ENCODE measurements around the gene BLOC1S2.
"Not testable (repeated sequence)": the region's sequence is repeated elsewhere in the genome, so short reads cannot be mapped to it uniquely, and the experiment has no call there.

BLOC1S2 gene

DNA sequence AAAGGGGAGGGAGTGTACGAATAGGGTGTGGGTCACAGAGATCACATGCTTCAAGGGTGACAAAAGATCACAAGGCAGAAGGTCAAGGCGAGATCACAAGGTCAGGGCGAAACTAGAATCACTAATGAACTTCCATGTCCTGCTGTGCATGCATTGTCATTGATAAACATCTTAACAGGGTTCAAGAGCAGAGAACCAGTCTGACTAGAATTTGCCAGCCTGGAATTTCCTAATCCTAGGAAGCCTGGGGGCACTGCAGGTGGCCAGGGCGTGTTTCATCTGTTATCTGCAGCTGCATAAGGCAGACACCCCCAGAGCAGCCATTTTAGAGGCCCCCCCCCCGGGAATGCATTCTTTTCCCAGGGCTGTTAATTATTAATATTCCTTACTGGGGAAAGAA lies 14.6 kb upstream of the BLOC1S2 start:
- DNase-seq; in situ Hi-C loops (cut with HindIII; ENCODE audit: low pct_ligation_motif_present, low pct_unique_long_range_greater_than_20kb, low sequenced_read_pairs): not testable (repeated sequence)

DNA sequence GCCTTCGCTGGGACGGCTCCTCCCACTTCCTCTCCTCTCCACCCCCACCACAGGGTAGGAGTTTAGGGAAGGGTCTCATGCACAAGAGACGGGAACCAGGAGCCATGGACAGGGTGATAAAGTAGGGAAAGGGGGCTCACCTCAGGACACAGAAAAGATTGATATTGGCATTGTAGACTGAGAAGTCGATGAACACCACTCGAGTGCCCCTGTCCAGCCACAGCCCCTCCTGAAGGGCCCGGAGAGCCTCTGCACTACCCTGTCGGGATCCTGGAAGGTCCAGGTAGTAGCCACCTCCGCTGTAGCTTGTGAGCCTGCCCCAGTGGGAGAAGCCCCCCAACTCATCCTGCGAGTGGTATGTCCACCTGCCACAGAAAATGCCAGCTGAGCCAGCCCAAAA lies 10.8 kb upstream of the BLOC1S2 start:
- in situ Hi-C loops (cut with HindIII; ENCODE audit: low pct_ligation_motif_present, low pct_unique_long_range_greater_than_20kb, low sequenced_read_pairs), result no loop called here
- no peak for DNase-seq

DNA sequence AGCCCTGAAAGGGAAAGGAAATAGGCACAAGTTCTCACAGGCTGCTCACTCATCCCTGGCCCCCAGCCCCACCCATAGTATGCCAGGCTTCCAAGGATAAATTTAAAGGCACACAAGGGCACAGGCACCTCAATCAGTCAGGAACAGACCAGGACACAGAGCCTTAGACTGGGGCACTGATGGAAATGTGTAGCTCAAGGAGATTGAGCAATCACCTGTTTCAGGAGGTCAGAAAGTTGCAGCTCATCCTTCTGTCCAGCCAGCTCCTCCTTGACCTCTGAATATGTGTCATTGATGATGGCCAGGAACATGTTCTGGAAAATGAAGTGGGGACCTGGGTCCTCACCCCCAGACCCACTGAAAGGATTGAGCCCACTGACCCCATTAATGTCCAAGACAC lies 6.6 kb upstream of the BLOC1S2 start:
- DNase-seq, result no peak
- in situ Hi-C loops (cut with HindIII; ENCODE audit: low pct_ligation_motif_present, low pct_unique_long_range_greater_than_20kb, low sequenced_read_pairs), result no loop called here

DNA sequence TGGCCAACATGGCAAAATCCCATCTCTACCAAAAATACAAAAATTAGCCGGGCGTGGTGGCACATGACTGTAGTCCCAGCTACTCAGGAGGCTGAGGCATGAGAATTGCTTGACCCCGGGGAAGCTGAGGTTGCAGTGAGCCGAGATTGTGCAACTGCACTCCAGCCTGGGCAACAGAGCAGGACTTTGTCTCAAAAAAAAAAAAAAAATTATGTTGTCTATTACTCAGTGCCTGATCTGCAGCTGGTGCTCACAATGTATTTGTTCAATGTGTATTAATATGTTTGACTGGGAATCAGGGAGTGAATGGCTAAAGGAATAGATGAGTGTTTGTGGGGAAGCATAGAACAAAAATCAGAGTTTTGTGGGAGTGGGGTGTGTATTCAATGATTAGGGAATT lies 5.8 kb upstream of the BLOC1S2 start:
- in situ Hi-C loops (cut with HindIII; ENCODE audit: low pct_ligation_motif_present, low pct_unique_long_range_greater_than_20kb, low sequenced_read_pairs); DNase-seq: not testable (repeated sequence)

DNA sequence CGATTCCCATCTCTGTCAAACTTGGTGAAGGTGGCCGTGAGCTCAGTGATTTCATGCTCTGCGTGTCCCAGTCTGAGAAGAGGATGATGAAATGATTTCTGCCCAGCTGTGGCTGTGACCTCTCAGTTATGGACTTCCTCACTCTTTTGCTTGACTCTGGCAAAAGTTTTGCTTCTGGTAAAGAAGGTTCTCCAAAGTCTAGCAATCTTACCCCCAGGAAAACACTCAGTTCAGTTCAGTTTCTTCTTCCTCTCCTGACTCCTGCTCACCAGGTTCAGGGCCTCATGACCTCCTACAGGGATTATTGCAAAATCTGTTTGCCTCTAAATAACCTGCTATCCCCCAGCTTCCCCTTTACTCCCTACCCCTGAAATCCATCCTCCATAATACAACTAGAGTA lies 4.9 kb upstream of the BLOC1S2 start:
- no peak for DNase-seq
- in situ Hi-C loops (cut with HindIII; ENCODE audit: low pct_ligation_motif_present, low pct_unique_long_range_greater_than_20kb, low sequenced_read_pairs), result no loop called here

DNA sequence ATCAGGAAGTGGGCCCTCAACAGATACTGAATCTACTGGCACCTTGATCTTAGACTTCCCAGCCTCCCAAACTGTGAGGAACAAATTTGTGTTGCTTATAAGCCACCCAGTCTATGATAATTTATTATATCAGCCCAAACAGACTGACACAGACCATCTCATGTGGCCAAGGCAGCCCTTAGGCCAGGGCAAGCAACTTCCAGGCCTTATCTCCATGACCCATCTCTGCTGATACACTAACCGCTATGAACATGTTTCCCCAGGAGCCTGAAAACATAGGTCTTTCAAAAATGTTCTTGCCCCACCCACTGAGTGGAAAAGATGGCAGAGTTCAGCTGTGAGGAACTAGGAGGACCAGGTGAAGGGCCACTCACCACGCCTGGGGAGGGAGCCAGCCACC lies 3.2 kb upstream of the BLOC1S2 start:
- in situ Hi-C loops (cut with HindIII; ENCODE audit: low pct_ligation_motif_present, low pct_unique_long_range_greater_than_20kb, low sequenced_read_pairs), result no loop called here
- DNase-seq, result no peak

DNA sequence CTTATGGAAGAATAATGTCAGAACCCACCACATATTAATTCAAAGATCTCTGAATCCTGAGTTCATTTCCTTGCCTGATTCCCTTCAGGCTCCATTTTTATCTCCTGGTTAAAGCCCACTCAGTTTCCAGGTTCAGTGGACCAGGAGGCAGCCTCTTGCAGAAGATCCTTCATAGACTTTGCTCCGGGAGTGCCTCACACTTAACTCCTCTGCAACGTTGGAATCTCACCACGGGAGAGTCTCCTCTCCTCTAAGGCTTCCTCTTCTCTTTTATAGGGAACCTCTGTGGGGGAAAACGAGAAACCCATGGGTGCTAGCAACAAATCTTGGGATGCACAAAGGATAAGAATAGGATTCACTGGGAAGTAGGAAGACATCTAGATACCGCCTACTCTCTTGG lies 1.7 kb upstream of the BLOC1S2 start:
- in situ Hi-C loops (cut with HindIII; ENCODE audit: low pct_ligation_motif_present, low pct_unique_long_range_greater_than_20kb, low sequenced_read_pairs), result no loop called here
- DNase-seq, result no peak

DNA sequence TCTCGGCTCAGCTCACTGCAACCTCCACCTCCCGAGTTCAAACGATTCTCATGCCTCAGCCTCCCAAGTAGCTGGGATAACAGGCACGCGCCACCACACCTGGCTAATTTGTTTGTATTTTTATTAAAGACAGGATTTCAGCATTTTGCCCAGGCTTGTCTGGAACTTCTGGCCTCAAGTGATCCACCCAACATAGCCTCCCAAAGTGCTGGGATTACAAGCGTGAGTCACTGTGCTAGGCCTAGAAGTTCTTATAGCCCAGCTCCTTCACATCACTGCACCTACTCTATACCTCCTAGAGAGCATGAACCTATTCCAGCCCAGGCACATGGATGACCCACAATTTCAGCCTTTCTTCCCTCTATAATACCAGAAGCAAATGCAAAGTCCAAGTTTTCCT lies 1.3 kb upstream of the BLOC1S2 start:
- no peak for DNase-seq
- in situ Hi-C loops (cut with HindIII; ENCODE audit: low pct_ligation_motif_present, low pct_unique_long_range_greater_than_20kb, low sequenced_read_pairs), result no loop called here

DNA sequence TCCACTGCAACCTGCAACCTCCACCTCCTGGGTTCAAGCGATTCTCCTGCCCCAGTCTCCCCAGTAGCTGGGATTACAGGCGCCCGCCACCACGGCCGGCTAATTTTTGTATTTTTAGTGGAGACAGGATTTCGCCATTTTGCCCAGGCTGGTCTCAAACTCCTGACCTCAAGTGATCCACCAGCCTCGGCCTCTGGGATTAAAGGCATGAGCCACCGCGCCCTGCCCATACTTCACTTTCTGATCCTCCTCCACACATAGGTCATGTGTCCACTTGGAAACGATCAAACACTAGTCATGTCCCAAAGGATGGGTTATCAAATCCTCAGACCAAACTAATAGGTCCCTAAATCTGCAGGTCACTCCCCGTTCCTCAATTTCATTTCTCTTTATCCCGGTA lies 1.2 kb downstream of the BLOC1S2 start:
- DNase-seq; in situ Hi-C loops (cut with HindIII; ENCODE audit: low pct_ligation_motif_present, low pct_unique_long_range_greater_than_20kb, low sequenced_read_pairs): not testable (repeated sequence)

DNA sequence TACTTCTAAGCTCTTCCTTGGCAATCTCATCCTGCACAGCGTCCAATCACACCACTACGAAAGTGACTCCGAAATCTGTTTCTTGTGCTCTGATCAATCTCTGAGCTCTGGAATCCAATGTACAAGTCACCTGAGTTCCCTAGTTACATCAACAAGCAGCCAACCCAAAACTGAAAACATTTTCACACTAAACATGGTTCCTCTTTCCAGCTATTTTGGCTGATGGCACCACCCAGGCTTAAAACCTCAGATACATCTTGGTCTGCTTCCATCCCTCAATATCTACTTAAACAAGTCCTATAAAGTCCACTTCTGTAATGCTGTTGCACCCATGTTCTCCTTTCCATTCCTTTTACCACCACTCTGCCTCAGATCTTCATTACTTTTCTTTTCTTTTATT lies 3.6 kb downstream of the BLOC1S2 start:
- DNase-seq, result no peak
- in situ Hi-C loops (cut with HindIII; ENCODE audit: low pct_ligation_motif_present, low pct_unique_long_range_greater_than_20kb, low sequenced_read_pairs), result no loop called here

DNA sequence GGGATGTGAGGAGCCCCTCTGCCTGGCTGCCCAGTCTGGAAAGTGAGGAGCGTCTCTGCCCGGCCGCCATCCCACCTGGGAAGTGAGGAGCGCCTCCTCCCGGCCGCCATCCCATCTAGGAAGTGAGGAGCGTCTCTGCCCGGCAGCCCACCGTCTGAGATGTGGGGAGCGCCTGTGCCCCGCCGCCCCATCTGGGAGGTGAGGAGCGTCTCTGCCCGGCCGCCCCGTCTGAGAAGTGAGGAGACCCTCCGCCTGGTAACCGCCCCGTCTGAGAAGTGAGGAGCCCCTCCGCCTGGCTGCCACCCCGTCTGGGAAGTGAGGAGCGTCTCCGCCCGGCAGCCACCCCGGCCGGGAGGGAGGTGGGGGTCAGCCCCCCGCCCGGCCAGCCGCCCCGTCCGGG lies 9.5 kb downstream of the BLOC1S2 start:
- DNase-seq; in situ Hi-C loops (cut with HindIII; ENCODE audit: low pct_ligation_motif_present, low pct_unique_long_range_greater_than_20kb, low sequenced_read_pairs): not testable (repeated sequence)

DNA sequence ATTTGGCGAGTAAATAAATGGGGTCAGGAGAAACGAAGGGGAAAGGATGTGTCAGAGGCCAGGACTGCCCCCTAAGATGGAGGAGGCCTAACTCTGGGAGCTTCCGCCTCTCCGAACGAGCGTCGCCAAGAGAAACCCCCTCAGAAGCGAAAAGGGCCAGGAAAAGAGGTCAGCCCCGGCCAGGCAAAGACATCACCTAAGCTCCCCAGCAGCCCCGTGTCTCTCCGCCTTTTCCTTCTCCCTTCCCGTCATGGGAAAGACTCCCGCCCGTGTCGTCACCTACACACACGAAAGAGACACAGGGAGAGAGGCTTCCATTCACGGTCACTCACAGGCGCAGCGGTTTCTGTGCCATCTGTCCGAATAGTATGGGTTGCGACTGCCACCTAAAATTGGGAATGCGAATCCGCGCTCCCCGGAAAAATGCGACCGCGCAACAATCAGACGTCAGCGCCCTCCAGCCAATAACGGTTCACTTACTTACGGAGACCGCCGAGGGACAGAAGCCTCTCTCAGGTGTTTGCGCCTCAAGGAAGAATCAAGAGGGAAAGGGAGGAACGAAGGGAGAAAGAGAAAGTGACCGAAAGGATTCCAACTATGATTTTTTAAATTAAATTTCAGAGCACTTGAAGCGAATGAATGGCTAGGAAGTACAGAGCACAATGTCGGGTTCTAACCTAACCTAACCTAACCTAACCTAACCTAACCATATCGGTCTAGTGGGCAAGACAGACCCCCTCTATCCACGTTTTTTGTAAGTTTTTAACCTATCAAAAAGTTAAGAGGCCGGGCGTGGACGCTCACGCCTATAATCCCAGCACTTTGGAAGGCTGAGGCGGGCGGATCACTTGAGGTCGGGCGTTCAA lies 19.0 kb downstream of the BLOC1S2 start, which contains the start of gene CWF19L1:
TSS of gene CWF19L1 (minus strand) at position 400 of the 866 bp plus-strand sequence. CDS start at position 355, 45 bp downstream.
- DNase-seq, result peak; percentile 92
- in situ Hi-C loops (cut with HindIII; ENCODE audit: low pct_ligation_motif_present, low pct_unique_long_range_greater_than_20kb, low sequenced_read_pairs), result no loop called here

DNA sequence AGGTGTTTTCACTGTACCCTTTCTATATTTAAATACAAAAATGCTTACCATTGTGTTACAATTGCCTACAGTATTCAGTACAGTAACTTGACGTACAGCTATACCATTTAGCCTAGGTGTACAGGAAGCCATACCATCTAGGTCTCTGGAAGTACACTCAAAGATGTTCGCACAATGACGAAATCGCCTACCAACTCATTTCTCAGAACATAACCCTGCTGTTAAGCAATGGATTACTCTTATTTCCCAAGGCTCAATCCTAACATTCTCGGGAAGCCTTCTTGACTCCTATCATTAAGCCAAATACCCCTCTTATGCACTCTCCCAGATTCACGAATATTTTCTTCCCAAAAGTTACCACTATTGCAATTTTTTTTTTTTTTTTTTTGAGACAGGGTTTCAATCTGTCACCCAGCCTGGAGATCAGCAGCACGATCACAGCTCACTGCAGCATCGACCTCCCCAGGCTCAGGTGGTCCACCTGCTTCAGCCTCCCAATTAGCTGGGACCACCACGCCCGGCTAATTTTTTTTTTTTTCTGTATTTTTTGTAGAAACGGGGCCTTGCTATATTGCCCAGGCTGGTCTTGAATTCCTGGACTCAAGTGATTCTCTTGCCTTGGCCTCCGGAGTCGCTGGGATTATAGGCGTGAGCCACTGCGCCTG lies 20.5 kb downstream of the BLOC1S2 start:
- DNase-seq, result no peak
- in situ Hi-C loops (cut with HindIII; ENCODE audit: low pct_ligation_motif_present, low pct_unique_long_range_greater_than_20kb, low sequenced_read_pairs), result no loop called here

DNA sequence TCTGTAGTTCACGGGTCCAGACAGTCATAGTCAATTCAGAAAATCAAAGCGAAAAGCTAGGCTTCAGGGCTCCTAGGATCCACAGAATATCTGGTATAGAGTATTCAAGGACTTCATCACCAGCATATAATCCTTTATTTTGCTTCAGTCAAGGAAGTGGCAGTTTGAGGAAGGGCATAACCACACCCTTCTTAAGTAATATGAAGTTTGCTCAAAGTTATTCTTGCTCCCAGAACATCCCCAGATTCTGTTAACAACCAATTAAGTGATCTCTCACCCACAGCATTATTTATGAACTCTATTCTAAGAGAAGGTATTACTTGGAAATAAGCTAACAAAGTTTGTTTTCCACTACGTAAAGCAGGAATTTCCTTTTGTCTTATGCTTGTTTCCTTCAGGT lies 32.3 kb downstream of the BLOC1S2 start:
- in situ Hi-C loops (cut with HindIII; ENCODE audit: low pct_ligation_motif_present, low pct_unique_long_range_greater_than_20kb, low sequenced_read_pairs), result no loop called here

DNA sequence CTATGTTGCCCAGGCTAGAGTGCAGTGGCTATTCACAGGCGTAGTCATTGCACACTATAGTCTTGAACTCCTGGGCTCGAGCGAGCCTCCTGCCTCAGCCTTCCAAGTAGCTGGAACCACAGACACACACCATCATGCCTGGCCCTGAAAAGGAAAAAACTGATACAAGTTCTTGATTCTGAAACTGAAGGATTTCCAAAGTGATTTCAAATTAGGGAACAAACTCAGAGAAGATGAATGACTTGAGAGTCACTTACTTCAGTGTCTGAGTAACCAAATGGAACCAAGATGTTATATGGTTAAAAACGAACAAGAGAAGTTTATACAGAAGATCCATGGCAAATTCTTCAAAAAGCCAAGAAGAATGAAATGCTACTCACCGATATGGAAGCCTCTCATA lies 33.4 kb downstream of the BLOC1S2 start:
- no peak for DNase-seq
- in situ Hi-C loops (cut with HindIII; ENCODE audit: low pct_ligation_motif_present, low pct_unique_long_range_greater_than_20kb, low sequenced_read_pairs), result no loop called here

More for the DNA sequence above, 32.3 kb downstream of the BLOC1S2 start:
- DNase-seq, result no peak

DNA sequence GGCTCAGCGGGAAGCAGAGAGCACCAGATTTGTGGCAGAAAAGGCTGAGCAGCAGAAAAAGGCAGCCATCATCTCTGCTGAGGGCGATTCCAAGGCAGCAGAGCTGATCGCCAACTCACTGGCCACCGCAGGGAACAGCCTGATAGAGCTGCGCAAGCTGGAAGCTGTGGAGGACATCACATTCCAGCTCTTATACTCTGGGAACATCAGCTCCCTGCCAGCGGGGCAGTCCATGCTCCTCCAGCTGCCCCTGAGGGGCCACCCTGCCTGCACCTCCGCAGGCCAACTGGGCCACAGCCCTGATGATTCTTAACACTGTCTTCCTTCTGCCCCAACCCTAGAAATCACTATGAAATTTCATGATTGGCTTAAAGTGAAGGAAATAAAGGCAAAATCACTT lies 37.7 kb downstream of the BLOC1S2 start:
- DNase-seq, result no peak
- in situ Hi-C loops (cut with HindIII; ENCODE audit: low pct_ligation_motif_present, low pct_unique_long_range_greater_than_20kb, low sequenced_read_pairs), result no loop called here

DNA sequence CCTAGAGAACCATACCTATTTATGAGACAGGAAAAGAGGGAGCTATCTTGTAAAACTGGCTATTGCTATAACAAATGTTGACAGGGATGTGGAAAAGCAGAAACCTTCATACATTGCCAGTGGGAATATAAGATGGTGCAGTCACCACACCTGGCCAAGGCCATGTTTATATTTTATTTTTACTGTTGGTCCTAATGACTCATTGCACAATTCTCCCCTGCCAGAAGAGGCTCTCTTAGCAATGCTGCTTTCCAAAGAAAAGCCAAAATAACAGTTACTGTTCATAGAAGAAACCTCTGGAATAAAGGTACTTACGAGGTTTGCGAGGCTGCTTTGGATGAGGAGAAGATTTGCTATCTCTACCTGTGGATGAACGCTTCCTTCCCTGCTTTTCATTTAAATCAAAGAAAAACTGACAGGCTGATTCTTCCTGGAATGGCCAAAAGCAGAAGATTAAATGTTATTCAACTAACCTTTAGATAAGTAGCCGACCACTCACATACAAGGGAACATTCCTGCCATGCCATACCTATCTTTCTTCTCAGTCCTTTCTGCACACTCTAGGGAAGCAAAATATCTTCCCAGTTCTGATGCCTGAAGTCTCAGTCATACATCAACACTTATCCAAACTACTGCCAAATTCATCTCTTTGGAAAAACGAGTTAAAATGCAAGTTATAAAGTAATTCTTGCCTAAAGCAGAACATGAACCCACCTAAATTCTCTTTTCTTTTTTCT lies 40.8 kb downstream of the BLOC1S2 start:
- in situ Hi-C loops (cut with HindIII; ENCODE audit: low pct_ligation_motif_present, low pct_unique_long_range_greater_than_20kb, low sequenced_read_pairs), result no loop called here
- DNase-seq, result no peak

DNA sequence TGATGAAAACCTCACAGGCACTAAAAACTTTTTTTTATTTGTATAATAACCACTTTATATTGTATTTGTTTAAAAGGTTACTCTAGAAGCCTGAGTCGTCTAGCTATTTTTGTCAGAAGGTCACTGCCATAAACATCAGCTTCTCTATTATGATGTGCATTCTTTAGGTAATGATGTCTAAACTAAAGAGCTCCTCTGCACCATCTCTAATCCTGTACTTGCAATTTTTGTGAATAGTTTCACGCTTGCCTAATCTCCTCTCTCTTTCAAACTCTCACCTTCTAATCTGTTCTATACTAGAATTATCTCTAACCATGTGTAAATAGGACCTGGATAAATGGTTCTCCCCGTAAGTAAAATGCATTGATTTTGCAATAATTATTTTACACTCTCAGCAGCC lies 46.6 kb downstream of the BLOC1S2 start:
- no peak for DNase-seq
- in situ Hi-C loops (cut with HindIII; ENCODE audit: low pct_ligation_motif_present, low pct_unique_long_range_greater_than_20kb, low sequenced_read_pairs), result no loop called here

DNA sequence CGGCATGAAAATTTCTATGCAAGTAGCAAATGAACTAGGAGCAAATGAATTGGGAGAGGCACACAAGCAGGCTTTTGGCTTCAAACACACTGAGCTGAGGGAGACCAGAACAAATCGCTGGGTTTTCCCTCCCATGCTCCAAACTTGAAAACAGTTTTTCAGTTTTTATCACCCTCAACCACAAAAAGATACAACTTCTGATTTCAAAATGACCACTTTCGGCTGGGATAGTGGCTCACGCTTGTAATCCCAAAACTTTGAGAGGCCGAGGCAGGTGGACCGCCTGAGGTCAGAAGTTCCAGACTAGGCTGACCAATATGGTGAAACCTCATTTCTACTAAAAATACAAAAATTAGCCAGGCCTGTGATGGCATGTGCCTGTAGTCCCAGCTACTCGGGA lies 48.1 kb downstream of the BLOC1S2 start:
- no peak for DNase-seq
- in situ Hi-C loops (cut with HindIII; ENCODE audit: low pct_ligation_motif_present, low pct_unique_long_range_greater_than_20kb, low sequenced_read_pairs), result no loop called here

All from ACHN (cell line).